ENCODE data around the gene MILR1.
"Not testable (repeated sequence)": the region's sequence is repeated elsewhere in the genome, so short reads cannot be mapped to it uniquely, and the experiment has no call there.

MILR1 gene

GRCh38 chr17:64466834-64467233 is 17.9 kb downstream of the MILR1 start:
- H3K9me3 ChIP-seq (ENCODE audit: control insufficient read depth, insufficient read depth, low read depth, low read length); H3K36me3 ChIP-seq (ENCODE audit: control insufficient read depth in 2 of 2, insufficient read depth in 1 of 2, low read length in 2 of 2); H3K4me3 ChIP-seq (ENCODE audit: low read depth, low read length); H3K4me1 ChIP-seq (ENCODE audit: control insufficient read depth, insufficient read depth, low read length); H3K27ac ChIP-seq (ENCODE audit: extremely low read depth, low read depth, low read length): not testable (repeated sequence)
- ChIA-PET CTCF (interaction anchor here (0.5 to 0.6 kb wide), 3 partner anchors 50 to 473 kb away, joined by 3 to 5 read pairs (median 3); no protein-coding TSS in a partner anchor), POLR2A (interaction anchor here (0.6 kb wide), 1 partner anchor 26 kb away, joined by 3 read pairs; no protein-coding TSS in a partner anchor)
- TF ChIP-seq PRDM1 (tag by site-specific recombination; IDR thresholded peaks at IDR 0.05) (peak; percentile 63; the same call in 1 of the 2 replicates), ZNF366 (tag by site-specific recombination; conservative IDR thresholded peaks at IDR 0.05) (peak; percentile 84)

GRCh38 chr17:64470625-64471024 is 21.7 kb downstream of the MILR1 start:
- H3K27ac ChIP-seq (ENCODE audit: extremely low read depth, low read depth, low read length), result no peak overlapping the region
- ChIA-PET CTCF (no interaction called here), POLR2A (no interaction called here)
- H3K9me3 ChIP-seq (ENCODE audit: control insufficient read depth, insufficient read depth, low read depth, low read length), result no peaks in the 10 kb centered on the region
- H3K4me3 ChIP-seq (ENCODE audit: low read depth, low read length), result no peak overlapping the region
- no peaks in the 10 kb centered on the region; a peak in 1 of 3 replicates for H3K36me3 ChIP-seq (ENCODE audit: control insufficient read depth in 2 of 2, insufficient read depth in 1 of 2, low read length in 2 of 2)
- H3K4me1 ChIP-seq (ENCODE audit: control insufficient read depth, insufficient read depth, low read length), result no peaks in the 10 kb centered on the region
- TF ChIP-seq SP7 (tag by site-specific recombination; IDR thresholded peaks at IDR 0.05) (peak; percentile 33; the same call in 1 of the 2 replicates), ZNF223 (tag by site-specific recombination; IDR thresholded peaks at IDR 0.05) (no peak)

GRCh38 chr17:64471440-64471839 is 22.5 kb downstream of the MILR1 start:
- POLR2A ChIA-PET, result no interaction called here
- Histone ChIP-seq H3K9me3 (ENCODE audit: control insufficient read depth, insufficient read depth, low read depth, low read length) (no peaks in the 10 kb centered on the region), H3K4me3 (ENCODE audit: low read depth, low read length) (no peak overlapping the region), H3K4me1 (ENCODE audit: control insufficient read depth, insufficient read depth, low read length) (no peaks in the 10 kb centered on the region), H3K36me3 (ENCODE audit: control insufficient read depth in 2 of 2, insufficient read depth in 1 of 2, low read length in 2 of 2) (peaks cover 0 to 3% of the 10 kb centered on the region in 2 experiments; a peak in 1 of 3 replicates), H3K27ac (ENCODE audit: extremely low read depth, low read depth, low read length) (no peak overlapping the region)
- CTCF ChIA-PET, result no interaction called here
- TF ChIP-seq ZNF155 (tag by site-specific recombination; IDR thresholded peaks at IDR 0.05) (no peak), ZNF274 (IDR thresholded peaks at IDR 0.05; ENCODE audit: low read length) (no peak), ZNF274 (tag by site-specific recombination; IDR thresholded peaks at IDR 0.05; ENCODE audit: borderline replicate concordance) (no peak), SCRT2 (tag by site-specific recombination; IDR thresholded peaks at IDR 0.05) (no peak), WT1 (tag by site-specific recombination; IDR thresholded peaks at IDR 0.05) (no peak), ZNF660 (tag by site-specific recombination; IDR thresholded peaks at IDR 0.05) (no peak)
- TF ChIP-seq, protein P1, sequence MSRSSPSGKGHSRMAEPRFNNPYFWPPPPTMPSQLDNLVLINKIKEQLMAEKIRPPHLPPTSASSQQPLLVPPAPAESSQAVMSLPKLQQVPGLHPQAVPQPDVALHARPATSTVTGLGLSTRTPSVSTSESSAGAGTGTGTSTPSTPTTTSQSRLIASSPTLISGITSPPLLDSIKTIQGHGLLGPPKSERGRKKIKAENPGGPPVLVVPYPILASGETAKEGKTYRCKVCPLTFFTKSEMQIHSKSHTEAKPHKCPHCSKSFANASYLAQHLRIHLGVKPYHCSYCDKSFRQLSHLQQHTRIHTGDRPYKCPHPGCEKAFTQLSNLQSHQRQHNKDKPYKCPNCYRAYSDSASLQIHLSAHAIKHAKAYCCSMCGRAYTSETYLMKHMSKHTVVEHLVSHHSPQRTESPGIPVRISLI (tag by site-specific recombination; IDR thresholded peaks at IDR 0.05), result no peak

- POLR2A ChIA-PET, result no interaction called here
- CTCF ChIA-PET, result no interaction called here
- H3K4me1 ChIP-seq (ENCODE audit: control insufficient read depth, insufficient read depth, low read length), result peaks cover 1% of the 10 kb centered on the region; the same call in 1 of the 2 replicates
- no peak overlapping the region for H3K27ac ChIP-seq (ENCODE audit: extremely low read depth, low read depth, low read length)
- no peak overlapping the region for H3K4me3 ChIP-seq (ENCODE audit: low read depth, low read length)
- peaks cover 5 to 7% of the 10 kb centered on the region in 2 experiments for H3K36me3 ChIP-seq (ENCODE audit: control insufficient read depth in 2 of 2, insufficient read depth in 1 of 2, low read length in 2 of 2)
- H3K9me3 ChIP-seq (ENCODE audit: control insufficient read depth, insufficient read depth, low read depth, low read length), result no peaks in the 10 kb centered on the region
- TF ChIP-seq OVOL3 (tag by site-specific recombination; IDR thresholded peaks at IDR 0.05) (no peak), ZNF221 (tag by site-specific recombination; IDR thresholded peaks at IDR 0.05; ENCODE audit: borderline replicate concordance) (no peak), ZNF416 (tag by site-specific recombination; IDR thresholded peaks at IDR 0.05) (no peak), HOXC10 (CRISPR knock-in tag; IDR thresholded peaks at IDR 0.05) (no peak), ZNF707 (tag by site-specific recombination; IDR thresholded peaks at IDR 0.05) (no peak), GLIS1 (tag by site-specific recombination; IDR thresholded peaks at IDR 0.05) (no peak), ZNF747 (tag by site-specific recombination; IDR thresholded peaks at IDR 0.05) (no peak), ZNF211 (tag by site-specific recombination; IDR thresholded peaks at IDR 0.05; ENCODE audit: low read depth) (no peak), ZNF157 (tag by site-specific recombination; IDR thresholded peaks at IDR 0.05) (no peak), ZNF670 (tag by site-specific recombination; IDR thresholded peaks at IDR 0.05; ENCODE audit: low read depth) (no peak), ZNF266 (tag by site-specific recombination; IDR thresholded peaks at IDR 0.05; ENCODE audit: low read depth) (no peak), ZNF645 (tag by site-specific recombination; IDR thresholded peaks at IDR 0.05) (no peak), MYNN (tag by site-specific recombination; IDR thresholded peaks at IDR 0.05; ENCODE audit: borderline replicate concordance) (no peak)
- TF ChIP-seq, protein P1 (tag by site-specific recombination; IDR thresholded peaks at IDR 0.05), result no peak
- TF ChIP-seq, protein P2, sequence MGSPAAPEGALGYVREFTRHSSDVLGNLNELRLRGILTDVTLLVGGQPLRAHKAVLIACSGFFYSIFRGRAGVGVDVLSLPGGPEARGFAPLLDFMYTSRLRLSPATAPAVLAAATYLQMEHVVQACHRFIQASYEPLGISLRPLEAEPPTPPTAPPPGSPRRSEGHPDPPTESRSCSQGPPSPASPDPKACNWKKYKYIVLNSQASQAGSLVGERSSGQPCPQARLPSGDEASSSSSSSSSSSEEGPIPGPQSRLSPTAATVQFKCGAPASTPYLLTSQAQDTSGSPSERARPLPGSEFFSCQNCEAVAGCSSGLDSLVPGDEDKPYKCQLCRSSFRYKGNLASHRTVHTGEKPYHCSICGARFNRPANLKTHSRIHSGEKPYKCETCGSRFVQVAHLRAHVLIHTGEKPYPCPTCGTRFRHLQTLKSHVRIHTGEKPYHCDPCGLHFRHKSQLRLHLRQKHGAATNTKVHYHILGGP (tag by site-specific recombination; IDR thresholded peaks at IDR 0.05), result no peak
These were observed 23.6 kb downstream of the MILR1 start for GRCh38 chr17:64472564-64472963.
